ENCODE results near the gene HIPK2. TPM values are rescaled to one million over a fixed set of nuclear protein-coding genes. Genes with fewer than 3 reads are reported as not detected.

Gene HIPK2
- total and polyA plus RNA-seq, 2 donors (not counting 3 experiments of a cell fraction or from before 2014, with no cell fraction given), result 9.0 to 43.8 TPM

DNA sequence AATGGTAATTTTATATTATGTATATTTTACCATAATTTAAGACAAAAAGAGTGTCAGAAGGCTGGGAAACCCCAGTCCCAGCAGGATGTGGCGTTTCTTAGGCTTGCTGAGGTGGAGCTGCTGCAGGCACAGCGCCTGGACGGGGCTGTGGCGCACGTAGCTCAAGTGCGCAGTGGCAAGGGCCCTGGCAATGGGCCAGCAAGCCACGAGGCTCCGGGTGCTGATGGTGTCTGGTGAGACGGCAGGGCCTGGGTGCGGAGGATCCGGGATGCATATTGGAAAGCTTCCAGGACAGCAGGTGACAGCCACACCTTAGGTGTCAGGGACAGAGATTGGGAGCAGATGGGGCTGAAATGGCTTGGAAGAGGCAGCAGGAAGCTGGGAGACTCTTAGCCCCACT, 217.1 kb downstream of the HIPK2 start:
- dilution Hi-C loops (cut with MboI; ENCODE audit: extremely low pct_ligation_motif_present, low sequenced_read_pairs), result no loop called here
- no peaks in the 10 kb centered on the region for H3K4me1 ChIP-seq (ENCODE audit: control insufficient read depth, extremely low read depth, insufficient read depth, low read length)
- no peaks in the 10 kb centered on the region for H3K9me1 ChIP-seq (replicated peaks; ENCODE audit: control insufficient read depth, extremely low read depth, insufficient read depth, low read length)
- no TSS peak for BruUV-seq (replicated peaks)
- peaks cover 0 to 2% of the 10 kb centered on the region in 2 experiments for H3K36me3 ChIP-seq (ENCODE audit: control insufficient read depth in 2 of 2, extremely low read depth in 1 of 2, insufficient read depth in 2 of 2, low read length in 2 of 2)
- no peaks in the 10 kb centered on the region for H4K20me1 ChIP-seq (replicated peaks; ENCODE audit: control insufficient read depth, extremely low read depth, insufficient read depth, low read length)
- H3K4me3 ChIP-seq (replicated peaks in 1 of 3; ENCODE audit: insufficient read depth in 1 of 3, low read depth in 1 of 3, low read length in 3 of 3), result no peak overlapping the region
- H3K9ac ChIP-seq (replicated peaks; ENCODE audit: extremely low read depth, insufficient read depth, low read length), result no peak overlapping the region
- no peak for FAIRE-seq
- H3K9me3 ChIP-seq (replicated peaks; ENCODE audit: control insufficient read depth, insufficient read depth, low read length), result no peaks in the 10 kb centered on the region
- intact Hi-C loops (cut with micrococcal nuclease), result no loop called here
- no peak for DNase-seq (ENCODE audit: low read depth, low spot score)
- H3K79me2 ChIP-seq (ENCODE audit: control insufficient read depth, insufficient read depth, low read length), result no peaks in the 10 kb centered on the region
- TF ChIP-seq MYC (IDR thresholded peaks at IDR 0.05; ENCODE audit: low read depth, low read length) (no peak), JUN (IDR thresholded peaks at IDR 0.05; ENCODE audit: borderline replicate concordance, insufficient read depth, insufficient read length, low read depth) (no peak), EZH2 (IDR thresholded peaks at IDR 0.05; ENCODE audit: borderline replicate concordance, low read depth, low read length, severe bottlenecking) (no peak), POLR2A (IDR thresholded peaks at IDR 0.05; ENCODE audit: low read depth, low read length) (no peak), POLR2AphosphoS5 (IDR thresholded peaks at IDR 0.05; ENCODE audit: insufficient read depth, low read depth, low read length) (no peak), GATA2 (IDR thresholded peaks at IDR 0.05; ENCODE audit: insufficient read depth, insufficient read length, low read depth, low read length) (no peak), FOS (IDR thresholded peaks at IDR 0.05; ENCODE audit: borderline replicate concordance, insufficient read depth, low read length) (no peak)
- TF ChIP-seq, protein P1, sequence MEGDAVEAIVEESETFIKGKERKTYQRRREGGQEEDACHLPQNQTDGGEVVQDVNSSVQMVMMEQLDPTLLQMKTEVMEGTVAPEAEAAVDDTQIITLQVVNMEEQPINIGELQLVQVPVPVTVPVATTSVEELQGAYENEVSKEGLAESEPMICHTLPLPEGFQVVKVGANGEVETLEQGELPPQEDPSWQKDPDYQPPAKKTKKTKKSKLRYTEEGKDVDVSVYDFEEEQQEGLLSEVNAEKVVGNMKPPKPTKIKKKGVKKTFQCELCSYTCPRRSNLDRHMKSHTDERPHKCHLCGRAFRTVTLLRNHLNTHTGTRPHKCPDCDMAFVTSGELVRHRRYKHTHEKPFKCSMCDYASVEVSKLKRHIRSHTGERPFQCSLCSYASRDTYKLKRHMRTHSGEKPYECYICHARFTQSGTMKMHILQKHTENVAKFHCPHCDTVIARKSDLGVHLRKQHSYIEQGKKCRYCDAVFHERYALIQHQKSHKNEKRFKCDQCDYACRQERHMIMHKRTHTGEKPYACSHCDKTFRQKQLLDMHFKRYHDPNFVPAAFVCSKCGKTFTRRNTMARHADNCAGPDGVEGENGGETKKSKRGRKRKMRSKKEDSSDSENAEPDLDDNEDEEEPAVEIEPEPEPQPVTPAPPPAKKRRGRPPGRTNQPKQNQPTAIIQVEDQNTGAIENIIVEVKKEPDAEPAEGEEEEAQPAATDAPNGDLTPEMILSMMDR (IDR thresholded peaks at IDR 0.05; ENCODE audit: extremely low read depth in 1 of 2, insufficient read depth in 1 of 2, low read depth in 1 of 2, low read length in 2 of 2), result no peak
- TF ChIP-seq, protein P2, sequence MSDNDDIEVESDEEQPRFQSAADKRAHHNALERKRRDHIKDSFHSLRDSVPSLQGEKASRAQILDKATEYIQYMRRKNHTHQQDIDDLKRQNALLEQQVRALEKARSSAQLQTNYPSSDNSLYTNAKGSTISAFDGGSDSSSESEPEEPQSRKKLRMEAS (IDR thresholded peaks at IDR 0.05; ENCODE audit: insufficient read depth, insufficient read length), result no peak
- POLR2A ChIA-PET, result no interaction called here
- H3K27ac ChIP-seq (ENCODE audit: insufficient read depth, low read depth, low read length), result no peak overlapping the region
- peaks cover 5 to 13% of the 10 kb centered on the region in 2 experiments for H3K27me3 ChIP-seq (ENCODE audit: control insufficient read depth in 2 of 2, insufficient read depth in 2 of 2, low read length in 2 of 2)
- H3K4me2 ChIP-seq (ENCODE audit: insufficient read depth, low read length), result no peak overlapping the region
- CTCF ChIA-PET, result no interaction called here
- no peak overlapping the region for H2AFZ ChIP-seq (ENCODE audit: low read depth, low read length)

All from endothelial cell of umbilical vein (primary cell).